C4-2B (cell line): ENCODE data around the gene IFT122.

Experiments used
- CTCF ChIP-seq: fragments of 450-650 bp; conservative IDR thresholded peaks from 2 replicates; pipeline ENCODE4 v1.5.1; 2017; ENCODE audit warnings: mild to moderate bottlenecking
- ZFX ChIP-seq: fragments of 450-650 bp; IDR thresholded peaks from 2 replicates; pipeline ENCODE4 v1.6.1; 2017

GRCh38 chr3:129500334-129500658 is 60.3 kb downstream of the IFT122 start:
- TF ChIP-seq CTCF (no peak), ZFX (no peak)
